Measurements from ENCODE around the gene HLA-E.
"Not testable (repeated sequence)": the region's sequence is repeated elsewhere in the genome, so short reads cannot be mapped to it uniquely, and the experiment has no call there.

The HLA-E gene
- total RNA-seq = 1,604 to 1,758 reads per million in 2 donors

DNA sequence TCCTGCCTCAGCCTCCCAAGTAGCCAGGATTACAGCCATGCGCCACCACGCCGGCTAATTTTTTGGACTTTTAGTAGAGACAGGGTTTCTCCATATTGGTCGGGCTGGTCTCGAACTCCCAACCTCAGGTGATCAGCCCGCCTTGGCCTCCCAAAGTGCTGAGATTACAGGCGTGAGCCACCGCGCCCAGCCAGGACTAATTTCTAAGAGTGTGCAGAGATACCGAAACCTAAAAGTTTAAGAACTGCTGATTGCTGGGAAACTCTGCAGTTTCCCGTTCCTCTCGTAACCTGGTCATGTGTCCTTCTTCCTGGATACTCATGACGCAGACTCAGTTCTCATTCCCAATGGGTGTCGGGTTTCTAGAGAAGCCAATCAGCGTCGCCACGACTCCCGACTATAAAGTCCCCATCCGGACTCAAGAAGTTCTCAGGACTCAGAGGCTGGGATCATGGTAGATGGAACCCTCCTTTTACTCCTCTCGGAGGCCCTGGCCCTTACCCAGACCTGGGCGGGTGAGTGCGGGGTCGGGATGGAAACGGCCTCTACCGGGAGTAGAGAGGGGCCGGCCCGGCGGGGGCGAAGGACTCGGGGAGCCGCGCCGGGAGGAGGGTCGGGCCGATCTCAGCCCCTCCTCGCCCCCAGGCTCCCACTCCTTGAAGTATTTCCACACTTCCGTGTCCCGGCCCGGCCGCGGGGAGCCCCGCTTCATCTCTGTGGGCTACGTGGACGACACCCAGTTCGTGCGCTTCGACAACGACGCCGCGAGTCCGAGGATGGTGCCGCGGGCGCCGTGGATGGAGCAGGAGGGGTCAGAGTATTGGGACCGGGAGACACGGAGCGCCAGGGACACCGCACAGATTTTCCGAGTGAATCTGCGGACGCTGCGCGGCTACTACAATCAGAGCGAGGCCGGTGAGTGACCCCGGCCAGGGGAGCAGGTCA lies at the start of gene HLA-E:
TSS of gene HLA-E (plus strand) at position 429 of the 945 bp plus-strand sequence. CDS start at position 452, 23 bp downstream.
- DNase-seq = peak; percentile 37

DNA sequence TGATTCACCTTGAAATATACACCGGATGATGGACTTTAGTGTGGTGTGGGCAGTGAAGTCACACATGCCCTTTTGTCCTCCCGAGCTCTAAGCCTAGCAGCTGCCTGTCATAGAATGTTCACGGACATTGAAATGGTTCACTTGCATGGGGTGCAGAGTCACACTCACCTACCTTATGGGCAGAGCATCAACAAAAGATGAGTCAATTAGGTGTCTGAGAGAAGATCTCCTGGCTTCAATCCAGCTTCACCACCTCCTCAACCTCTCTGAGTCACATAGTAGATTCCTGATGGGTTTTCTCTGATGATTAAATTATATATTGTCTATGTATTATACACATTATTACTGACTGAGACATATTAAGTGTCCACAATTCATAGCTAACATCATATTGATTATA lies 48.1 kb upstream of the HLA-E start:
- no peak for DNase-seq

DNA sequence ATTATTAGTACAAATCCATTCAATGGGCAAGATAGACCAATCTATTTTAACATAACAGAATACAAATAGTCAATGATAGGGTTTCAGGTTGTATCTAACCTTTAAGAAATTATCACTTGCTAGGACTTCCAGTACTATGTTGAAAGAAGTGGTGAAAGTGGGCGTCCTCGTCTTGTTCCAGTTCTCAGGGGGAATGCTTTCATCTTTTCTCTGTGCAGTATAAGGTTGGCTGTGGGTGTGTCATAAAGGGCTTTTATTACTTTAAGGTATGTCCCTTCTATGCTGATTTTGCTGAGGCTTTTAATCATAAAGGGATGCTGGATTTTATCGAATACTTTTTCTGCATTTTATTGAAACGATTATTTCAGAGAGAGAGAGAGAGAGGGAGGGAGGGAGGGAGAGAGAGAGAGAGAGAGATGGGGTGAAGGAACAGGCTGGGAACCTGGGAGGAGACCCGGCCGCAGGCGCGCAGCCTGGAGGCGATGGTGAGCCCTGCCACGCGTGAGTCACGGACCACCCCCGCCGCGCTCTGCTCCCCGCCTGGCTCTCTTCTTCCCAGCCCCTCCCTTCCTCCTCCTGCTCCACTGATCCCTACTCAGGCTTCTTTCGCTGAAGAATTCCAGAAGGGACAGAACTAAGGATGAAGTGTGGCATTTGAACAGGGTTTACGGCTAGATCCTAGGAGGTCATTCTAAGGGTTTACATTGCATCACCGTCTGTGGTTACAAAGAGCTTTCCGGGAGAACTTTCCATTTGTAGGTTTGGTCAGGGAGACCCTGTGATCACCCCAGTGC lies 45.5 kb upstream of the HLA-E start:
- no peak for DNase-seq

GRCh38 chr6:30444451-30444742 lies 44.9 kb upstream of the HLA-E start:
- no peak for DNase-seq

- DNase-seq = no peak
Measured at GRCh38 chr6:30446259-30446658, 43.0 kb upstream of the HLA-E start.

- DNase-seq = no peak
Measured at GRCh38 chr6:30447237-30447636, 42.1 kb upstream of the HLA-E start.

DNA sequence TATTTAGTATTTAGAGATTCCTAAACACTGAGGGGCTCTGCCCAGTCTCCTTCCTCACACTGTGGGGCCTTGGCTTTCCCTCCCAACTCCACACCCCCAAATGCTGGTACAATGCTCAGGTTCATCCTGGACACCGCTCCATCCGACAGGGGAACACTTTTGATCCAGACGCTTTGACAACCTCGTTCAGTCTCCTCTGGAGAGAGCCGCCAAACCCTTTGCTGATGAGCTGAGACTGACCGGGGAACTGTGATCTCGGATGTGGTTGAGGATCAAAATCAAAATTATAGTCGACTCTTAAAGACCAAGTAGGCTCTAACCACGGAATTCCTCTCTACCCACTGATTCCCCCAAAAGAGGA lies 38.8 kb upstream of the HLA-E start:
- no peak for DNase-seq

DNA sequence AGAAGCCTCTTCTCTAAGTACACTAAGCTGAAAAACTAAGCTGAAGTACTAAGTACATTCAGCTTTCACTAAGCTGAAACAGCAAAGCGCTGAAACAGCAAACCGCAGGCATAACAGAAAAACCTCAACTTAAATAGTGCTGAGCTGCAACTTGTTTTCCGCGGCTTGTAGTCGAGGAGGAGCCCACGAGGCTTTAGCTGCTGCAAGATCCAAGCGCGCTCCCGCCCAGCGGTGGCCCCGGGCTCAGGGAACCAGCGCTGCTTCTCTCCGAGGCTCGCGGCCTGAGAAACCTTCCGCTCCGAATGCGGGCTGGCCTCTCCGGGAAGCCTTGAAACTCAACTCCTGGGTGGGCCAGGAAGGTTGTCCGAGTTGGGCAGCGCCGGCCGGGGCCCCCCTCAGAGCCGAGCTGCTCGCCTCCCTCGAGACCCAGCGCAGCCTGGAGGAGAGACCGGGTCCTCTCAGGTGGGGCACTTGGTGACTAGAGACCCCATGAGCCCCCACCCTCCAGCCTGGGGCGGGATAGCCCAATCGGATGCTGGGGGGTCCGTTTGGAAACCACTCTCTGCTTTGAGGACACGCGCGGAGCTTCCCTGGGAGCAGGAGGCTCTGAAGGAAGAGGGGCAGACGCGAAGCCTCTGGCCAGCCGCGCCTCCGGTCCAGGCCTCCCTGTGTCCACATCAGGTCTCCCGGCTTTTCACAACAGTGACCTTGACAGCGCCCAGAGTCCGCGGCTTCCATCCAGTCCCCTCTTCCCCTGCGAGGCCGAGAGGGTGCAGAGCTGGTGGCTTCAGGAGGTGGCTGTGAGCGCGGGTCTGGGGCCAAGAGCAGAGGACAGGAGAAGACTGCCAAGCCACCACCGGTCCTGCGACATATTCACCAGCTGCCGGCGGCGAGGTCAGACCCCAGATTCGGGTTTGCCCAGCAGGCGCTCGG lies 38.1 kb upstream of the HLA-E start:
- DNase-seq = no peak

DNA sequence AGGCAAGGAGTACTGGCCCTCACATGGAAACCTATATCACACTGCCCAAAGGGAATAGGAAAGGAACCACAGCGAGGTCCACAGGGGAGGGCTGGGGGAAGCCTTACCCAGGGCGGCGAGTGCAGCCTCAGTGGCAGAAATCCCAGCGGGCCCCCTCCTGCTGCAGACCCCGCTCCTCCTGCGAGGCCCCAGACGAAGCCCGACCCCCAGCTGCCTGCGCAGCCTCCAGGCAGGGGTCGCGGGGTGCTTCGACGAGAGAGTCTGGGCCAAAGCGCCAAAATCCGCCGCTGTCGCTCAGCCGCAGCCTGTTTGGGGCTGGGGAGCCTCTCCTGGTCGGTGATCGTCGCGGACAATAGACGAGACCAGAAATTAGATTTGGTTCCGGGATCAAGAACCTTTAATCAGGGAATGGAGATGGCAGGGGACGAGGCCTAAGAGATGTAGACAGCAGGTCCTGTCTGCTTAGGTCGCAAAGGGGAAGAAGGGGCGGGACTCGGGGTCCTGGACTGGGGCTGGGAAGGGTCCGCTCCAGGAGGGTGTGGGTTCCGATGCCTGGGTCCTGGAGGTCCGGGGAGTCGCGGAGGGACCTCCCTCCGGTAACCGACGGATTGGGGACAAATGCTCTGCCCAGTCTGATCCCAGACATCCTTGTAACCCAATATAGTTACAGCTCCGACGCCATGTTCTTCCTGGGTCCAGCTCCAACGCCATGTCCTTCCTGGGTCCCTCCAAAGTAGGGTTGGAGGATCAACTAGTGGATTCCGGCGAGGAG lies 36.4 kb upstream of the HLA-E start:
- no peak for DNase-seq

DNA sequence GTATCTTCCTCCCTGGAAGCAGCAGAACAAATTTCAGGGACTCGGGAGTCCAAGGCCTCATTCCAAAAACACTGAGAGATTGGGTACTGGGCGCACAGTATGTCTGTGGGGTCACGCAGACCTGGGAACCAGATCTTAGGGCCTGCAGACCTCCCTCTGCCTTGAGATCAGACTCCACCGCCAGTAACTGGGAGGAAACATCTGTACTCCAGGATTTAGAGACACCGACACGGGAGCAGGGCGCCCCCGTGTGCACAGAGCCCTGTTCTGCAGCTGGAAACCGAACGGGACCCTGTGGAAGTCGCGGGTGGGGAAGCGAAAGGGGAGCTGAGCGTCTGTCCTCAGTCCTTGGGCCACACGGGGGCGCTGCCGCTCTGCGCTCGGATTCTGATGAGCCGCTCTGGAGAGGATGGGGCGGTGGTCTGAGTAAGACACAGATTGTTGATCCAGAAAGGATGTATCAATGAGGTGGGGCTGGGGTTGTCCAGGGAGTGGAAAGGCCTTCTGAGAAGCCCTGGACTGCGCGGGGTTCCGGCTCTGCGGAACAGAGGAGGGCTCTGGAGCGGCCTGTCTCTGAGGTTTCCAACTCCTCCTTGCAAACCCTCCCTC lies 35.7 kb upstream of the HLA-E start:
- peak; percentile 65 for DNase-seq

- DNase-seq = no peak
Measured at GRCh38 chr6:30459145-30459544, 30.2 kb upstream of the HLA-E start.

DNA sequence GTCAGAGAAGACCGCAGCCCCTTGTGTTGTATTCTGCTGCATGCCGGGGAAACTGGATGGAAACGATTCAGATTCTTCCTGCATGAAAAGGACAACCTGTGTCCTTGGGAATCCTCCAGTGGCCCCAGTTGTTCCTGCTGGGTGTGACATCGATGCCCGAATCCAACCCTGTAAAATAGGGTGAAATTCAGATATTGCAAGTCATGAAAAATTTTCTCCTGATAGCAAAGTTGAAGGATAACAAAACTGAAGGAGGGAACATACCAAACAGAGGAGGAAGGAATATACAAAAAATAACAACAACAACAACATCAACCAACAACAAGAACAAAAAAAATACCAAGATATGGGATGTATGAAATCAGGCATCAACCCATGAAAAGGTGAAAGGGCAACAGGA lies 28.3 kb upstream of the HLA-E start:
- no peak for DNase-seq

- DNase-seq = no peak
Measured at GRCh38 chr6:30462482-30462881, 26.8 kb upstream of the HLA-E start.

DNA sequence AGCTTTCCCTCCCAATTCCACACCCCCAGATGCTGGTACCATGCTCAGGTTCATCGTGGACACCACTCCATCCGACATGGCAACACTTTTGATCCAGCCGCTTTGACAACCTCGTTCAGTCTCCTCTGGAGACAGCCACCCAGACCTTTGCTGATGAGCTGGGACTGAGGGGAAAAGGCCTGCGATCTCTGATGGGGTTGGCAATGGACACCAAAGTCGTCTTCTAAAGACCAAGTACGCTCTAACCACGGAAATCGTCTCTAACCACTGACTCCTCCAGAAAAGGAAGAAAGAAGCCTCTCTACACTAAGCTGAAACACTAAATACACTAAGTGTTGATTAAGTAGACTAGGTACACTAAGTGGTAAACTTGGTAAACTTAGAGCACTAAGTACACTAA lies 26.1 kb upstream of the HLA-E start:
- DNase-seq = no peak

GRCh38 chr6:30463651-30464618 lies 25.4 kb upstream of the HLA-E start:
- DNase-seq = peak; percentile 44

GRCh38 chr6:30465595-30466306 lies 23.6 kb upstream of the HLA-E start:
- DNase-seq = no peak

- no peak for DNase-seq
Measured at GRCh38 chr6:30470968-30471367, 18.3 kb upstream of the HLA-E start.

DNA sequence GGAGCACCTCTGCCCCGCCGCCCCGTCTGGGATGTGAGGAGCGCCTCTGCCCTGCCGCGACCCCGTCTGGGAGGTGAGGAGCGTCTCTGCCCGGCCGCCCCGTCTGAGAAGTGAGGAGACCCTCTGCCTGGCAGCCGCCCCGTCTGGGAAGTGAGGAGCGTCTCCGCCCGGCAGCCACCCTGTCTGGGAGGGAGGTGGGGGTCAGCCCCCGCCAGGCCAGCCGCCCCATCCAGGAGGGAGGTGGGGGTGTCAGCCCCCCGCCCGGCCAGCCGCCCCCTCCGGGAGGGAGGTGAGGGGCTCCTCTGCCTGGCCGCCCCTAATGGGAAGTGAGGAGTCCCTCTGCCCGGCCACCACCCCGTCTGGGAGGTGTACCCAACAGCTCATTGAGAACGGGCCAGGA lies 14.2 kb upstream of the HLA-E start:
- not testable (repeated sequence) for DNase-seq

GRCh38 chr6:30480536-30481156 lies 8.7 kb upstream of the HLA-E start:
- DNase-seq = peak; percentile 53

Measured in activated gamma-delta T cell (primary cell).